K562 (cell line): ENCODE results near the gene DAG1. TPM values are rescaled to one million over a fixed set of nuclear protein-coding genes. Genes with fewer than 3 reads are reported as not detected.

Experiments
- C11orf30 ChIP-seq: fragments of 450-650 bp; IDR thresholded peaks from 2 replicates; pipeline ENCODE4 v1.6.1; 2016; ENCODE audit warnings: low read depth, mild to moderate bottlenecking
- ETV5 ChIP-seq: sonication (generic); formaldehyde crosslinking; IDR thresholded peaks from 2 replicates; pipeline ENCODE4 v1.4.0; 2020; ENCODE audit warnings: low read depth, mild to moderate bottlenecking, missing genetic modification reagents
- GATAD2B ChIP-seq: fragments of 450-650 bp; IDR thresholded peaks from 2 replicates; pipeline ENCODE4 v1.6.1; 2017; ENCODE audit warnings: mild to moderate bottlenecking, borderline replicate concordance
- JUNB ChIP-seq: fragments of 450-650 bp; formaldehyde crosslinking; conservative IDR thresholded peaks from 2 replicates; pipeline ENCODE4 v1.4.0; 2020; ENCODE audit warnings: mild to moderate bottlenecking
- MAFF ChIP-seq: IDR thresholded peaks from 2 replicates; pipeline ENCODE4 v1.6.1; 2012; ENCODE audit warnings: low read length, improper control_type of control experiment
- MTA3 ChIP-seq: fragments of 450-650 bp; formaldehyde crosslinking; IDR thresholded peaks from 2 replicates; pipeline ENCODE4 v1.6.1; 2017; ENCODE audit warnings: mild to moderate bottlenecking, borderline replicate concordance
- PCBP1 ChIP-seq: fragments of 200-400 bp; formaldehyde crosslinking; IDR thresholded peaks from 2 replicates; pipeline ENCODE4 v1.6.1; 2018; ENCODE audit warnings: mild to moderate bottlenecking, low read depth, low read length; ENCODE audit not compliant: poor library complexity, severe bottlenecking
- ZBTB2 ChIP-seq: fragments of 450-650 bp; IDR thresholded peaks from 2 replicates; pipeline ENCODE4 v1.6.1; 2016; ENCODE audit warnings: antibody characterized with exemption
- ZNF318 ChIP-seq, 2 experiments: fragments of 450-650 bp; IDR thresholded peaks; 2 replicates each; pipeline ENCODE4 v1.6.1; 2016; ENCODE audit warnings: mild to moderate bottlenecking in 2 of 2, borderline replicate concordance in 1 of 2, low read depth in 1 of 2, moderate library complexity in 1 of 2
- ZNF561 ChIP-seq: fragments of 450-650 bp; formaldehyde crosslinking; conservative IDR thresholded peaks from 2 replicates; pipeline ENCODE4 v1.4.0; 2020; ENCODE audit warnings: mild to moderate bottlenecking, moderate library complexity
- polyA plus RNA-seq, 8 experiments: library from polyadenylated mRNA; depleted of rRNA in 4 of 8; stranded (reverse) in 5 of 8; unstranded in 3 of 8; fragments of >200 nt; fragmentation: Nextera tagmentation in 2 of 8; fragmentation: Illumina TruSeq in 1 of 8; extraction: Ambion mirVana in 2 of 8; extraction: Trizol in 1 of 8; gene quantifications; 2 replicates each; pipeline versions ENCODE4 v1.2.1 to v1.2.3, GENCODE V29; 2011 to 2014; ENCODE audit warnings: inconsistent platforms in 1 of 8, missing spikeins in 1 of 8
- total RNA-seq, 7 experiments: library from RNA; depleted of rRNA in 6 of 7; stranded (reverse); fragments of >200 nt in 6 of 7; fragmentation: Illumina TruSeq in 2 of 7; extraction: Trizol in 2 of 7; gene quantifications; 2 replicates each; pipeline versions ENCODE4 v1.2.1 to v1.2.3, GENCODE V29; 2011 to 2021; ENCODE audit warnings: low replicate concordance in 1 of 7
- TF ChIP-seq, protein P1 (sequence below): IDR thresholded peaks from 2 replicates; pipeline ENCODE4 v1.6.1; 2012; ENCODE audit warnings: low read depth, low read length, improper control_type of control experiment, borderline replicate concordance

The DAG1 gene
- total and polyA plus RNA-seq, 9 of the 15 experiments (the other 6 are each of a cell fraction or from before 2014, with no cell fraction given) = 0.29 to 19.6 (median 8.2) TPM

- TF ChIP-seq, protein P1, sequence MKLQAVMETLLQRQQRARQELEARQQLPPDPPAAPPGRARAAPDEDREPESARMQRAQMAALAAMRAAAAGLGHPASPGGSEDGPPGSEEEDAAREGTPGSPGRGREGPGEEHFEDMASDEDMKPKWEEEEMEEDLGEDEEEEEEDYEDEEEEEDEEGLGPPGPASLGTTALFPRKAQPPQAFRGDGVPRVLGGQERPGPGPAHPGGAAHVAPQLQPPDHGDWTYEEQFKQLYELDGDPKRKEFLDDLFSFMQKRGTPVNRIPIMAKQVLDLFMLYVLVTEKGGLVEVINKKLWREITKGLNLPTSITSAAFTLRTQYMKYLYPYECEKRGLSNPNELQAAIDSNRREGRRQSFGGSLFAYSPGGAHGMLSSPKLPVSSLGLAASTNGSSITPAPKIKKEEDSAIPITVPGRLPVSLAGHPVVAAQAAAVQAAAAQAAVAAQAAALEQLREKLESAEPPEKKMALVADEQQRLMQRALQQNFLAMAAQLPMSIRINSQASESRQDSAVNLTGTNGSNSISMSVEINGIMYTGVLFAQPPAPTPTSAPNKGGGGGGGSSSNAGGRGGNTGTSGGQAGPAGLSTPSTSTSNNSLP = no peak
- TF ChIP-seq ZNF318 (IDR thresholded peaks at IDR 0.05; ENCODE audit: borderline replicate concordance in 1 of 2, low read depth in 1 of 2) (no peak), ETV5 (CRISPR knock-in tag) (no peak), ZNF561 (CRISPR knock-in tag) (no peak), MTA3 (peak; percentile 44; the same call in 1 of the 2 replicates), PCBP1 (no peak), GATAD2B (no peak), JUNB (CRISPR knock-in tag) (no peak), C11orf30 (no peak), ZBTB2 (no peak), MAFF (no peak)
Observed at GRCh38 chr3:49469936-49470713, at the start of gene DAG1 (continued).
